COR-L47 (cell line): ENCODE data around the gene NUP210L.
"Not testable (repeated sequence)": the region's sequence is repeated elsewhere in the genome, so short reads cannot be mapped to it uniquely, and the experiment has no call there.

Source experiments
- DNase-seq: peaks from one replicate; lab custom pipeline; 2025; lab: John Stamatoyannopoulos, UW

Gene NUP210L

DNA sequence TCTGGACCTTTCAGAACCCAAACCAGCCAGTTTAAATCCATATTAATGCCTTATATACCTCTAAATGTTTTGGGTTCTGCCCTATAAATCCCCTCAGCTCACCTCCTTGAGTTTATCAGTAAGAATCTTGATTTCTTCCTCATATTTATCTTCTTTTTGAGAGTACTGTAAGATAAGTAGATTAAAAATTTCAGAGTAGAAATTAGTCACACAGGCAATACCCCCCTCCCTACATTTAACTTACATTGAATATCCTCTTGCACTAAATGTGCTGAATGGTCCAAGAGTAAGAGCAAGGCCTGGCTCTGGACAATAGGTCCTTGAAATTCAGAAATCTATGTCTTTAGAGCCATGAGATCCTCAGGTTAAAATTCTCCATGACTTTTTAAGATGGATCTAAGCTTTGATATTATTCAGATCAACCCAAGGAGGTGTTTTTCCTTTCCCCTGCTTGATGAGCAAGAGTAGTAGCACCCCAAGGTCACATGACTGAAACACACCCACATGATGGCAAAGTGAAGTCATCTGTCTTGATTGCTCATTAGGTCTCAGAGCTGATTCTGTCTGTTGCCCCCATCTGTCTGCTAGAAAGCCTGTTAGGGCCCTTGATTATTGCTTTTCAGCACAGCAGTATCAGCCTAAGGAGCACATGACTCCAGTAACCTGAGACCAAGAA, 15.8 kb upstream of the NUP210L start:
- no peak for DNase-seq

DNA sequence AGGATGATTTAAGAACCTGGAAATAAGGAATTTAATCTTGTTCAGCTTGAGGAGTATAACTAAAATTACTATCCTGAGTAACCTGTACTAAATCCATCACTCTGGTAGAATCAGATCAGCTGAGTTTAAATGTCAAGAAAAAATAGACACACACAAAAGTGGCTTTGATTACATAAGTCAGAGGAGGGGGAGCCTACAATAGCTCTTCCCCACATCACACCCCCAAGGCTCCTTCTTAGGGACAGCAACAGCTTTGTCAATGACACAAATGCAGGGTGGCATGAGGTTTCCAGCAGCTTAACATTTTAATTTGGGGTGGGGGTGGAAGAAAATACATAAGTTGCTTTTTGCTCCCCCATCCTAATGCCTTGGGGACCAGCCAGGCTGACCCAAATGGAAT, 12.6 kb upstream of the NUP210L start:
- DNase-seq, result no peak

DNA sequence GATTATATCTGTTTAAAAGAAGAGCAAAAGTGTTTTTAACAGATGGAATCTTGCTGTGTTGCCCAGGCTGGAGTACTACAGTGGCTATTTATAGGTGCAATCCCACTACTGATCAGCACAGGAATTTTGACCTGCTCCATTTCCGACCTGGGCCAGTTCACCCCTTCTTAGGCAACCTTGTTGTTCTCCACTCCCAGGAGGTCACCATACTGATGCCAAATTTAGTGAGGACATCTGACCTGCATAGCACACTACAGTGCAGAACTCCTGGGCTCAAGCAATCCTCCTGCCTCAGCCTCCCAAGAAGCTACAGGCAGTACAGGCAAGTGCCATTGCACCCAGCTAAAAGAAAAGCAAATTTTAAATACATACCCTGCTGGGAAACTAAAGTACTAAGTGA, 11.3 kb upstream of the NUP210L start:
- DNase-seq, result no peak

DNA sequence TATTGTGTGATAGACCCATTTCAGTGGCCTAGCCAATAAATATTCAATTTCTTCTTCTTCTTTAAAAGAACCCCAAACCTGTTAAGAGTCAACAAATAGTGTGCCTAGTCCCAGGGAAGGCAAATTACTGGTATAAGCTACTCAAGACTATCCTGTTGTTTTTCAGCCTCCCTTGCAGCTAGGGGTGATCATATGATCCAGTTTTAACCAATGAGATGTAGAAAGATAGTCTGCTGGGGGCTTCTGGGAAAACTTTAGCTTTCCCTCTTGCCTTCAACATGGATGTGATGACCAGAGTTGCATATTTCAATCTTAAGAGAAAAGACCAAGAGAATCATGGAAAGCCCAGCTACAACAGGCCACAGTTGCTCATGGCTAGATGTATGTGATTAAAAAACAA, 4.7 kb upstream of the NUP210L start:
- DNase-seq, result no peak

DNA sequence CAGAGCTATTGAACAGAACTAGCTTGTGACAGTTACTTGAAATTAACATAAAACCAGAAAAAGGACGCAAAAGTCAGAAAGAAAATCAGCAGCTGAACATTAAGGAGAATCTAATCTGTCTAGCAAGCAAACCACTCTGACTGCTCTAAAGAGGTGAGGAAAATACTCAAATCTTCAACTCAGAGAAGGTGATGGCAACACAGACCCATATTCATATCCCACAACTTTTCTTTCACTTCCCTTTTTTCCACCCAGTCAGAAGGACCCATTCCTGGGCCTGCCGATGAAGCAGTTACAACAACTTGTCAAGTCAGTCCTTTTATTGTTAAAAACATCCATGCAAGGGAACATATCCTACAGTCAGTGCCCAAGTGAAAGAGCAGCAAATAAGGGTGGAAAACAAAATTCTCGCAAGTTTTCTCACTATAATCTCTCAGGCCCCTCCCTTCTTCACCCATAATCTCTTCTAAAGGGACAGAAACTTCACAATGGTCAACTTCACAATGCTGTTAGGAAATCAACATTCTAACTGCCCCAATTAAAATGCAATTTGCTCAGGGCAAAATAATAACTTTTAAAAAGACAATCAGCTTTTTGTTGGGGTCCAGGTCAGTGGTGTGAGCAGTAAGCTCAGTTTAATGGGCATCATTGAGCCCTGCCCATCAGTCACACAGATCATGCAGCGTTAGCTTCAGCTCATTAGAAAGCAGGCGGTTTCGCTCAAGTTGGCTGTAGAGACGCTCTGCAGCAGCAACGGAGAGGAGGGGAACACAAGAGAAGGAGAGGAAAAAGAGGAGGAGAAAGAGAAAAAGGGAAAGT, 3.6 kb upstream of the NUP210L start:
- DNase-seq, result no peak

DNA sequence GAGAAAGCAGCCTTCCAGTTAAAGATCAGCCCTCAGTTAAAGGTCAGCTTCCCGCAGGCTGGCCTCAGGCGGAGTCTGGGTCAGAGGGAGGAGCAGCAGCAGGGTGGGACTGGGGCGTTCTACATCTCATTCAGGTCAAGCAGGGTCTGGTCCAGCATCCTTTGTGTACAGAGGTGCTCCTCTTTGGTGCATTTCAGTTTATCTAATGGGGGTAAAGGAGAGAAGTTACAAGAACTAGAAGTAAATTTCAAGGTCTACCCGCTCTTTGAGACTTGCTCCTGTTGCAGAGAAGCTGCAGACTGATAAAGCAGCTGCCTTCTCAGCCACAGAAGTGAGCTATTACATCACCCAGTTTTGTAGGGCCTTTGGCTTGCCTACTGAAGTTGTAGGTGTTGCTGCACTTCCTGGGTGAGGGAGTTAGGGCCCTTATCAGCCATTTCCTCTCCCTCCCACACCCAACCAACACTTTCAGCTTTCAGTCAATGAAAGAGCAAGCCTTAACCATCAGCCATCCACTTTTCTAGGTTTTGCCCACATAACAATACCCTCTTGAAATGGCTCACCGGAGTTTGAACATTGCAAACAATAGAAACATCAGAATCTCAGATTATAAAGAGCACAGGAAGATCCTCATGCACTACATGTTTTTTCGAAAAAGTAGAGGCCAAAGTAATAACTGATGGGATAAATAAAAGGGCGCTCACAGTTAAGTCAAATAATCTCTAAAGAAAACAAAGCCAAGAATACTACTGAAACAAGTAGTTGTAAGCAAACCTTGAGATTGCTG, 2.8 kb upstream of the NUP210L start:
- no peak for DNase-seq

DNA sequence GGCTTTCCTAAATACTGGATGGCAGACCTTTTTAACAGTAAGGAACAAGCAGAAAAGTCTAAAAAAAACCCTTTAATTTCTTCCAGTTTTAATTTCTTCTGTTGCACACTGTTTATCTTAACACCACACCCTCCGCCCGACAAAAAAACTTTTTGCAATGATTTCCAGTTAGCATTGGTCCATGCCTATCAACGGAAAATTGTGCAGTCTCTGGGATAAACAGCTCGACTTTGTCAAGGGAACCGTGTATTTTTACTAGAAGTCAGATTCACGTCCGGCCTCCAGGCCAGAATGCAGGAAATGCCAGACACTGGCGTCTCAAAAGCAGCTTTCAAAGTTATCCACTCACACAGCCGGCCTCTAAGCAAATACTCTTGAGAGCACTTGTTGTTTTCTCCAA, 378 bp upstream of the NUP210L start:
- DNase-seq, result no peak

DNA sequence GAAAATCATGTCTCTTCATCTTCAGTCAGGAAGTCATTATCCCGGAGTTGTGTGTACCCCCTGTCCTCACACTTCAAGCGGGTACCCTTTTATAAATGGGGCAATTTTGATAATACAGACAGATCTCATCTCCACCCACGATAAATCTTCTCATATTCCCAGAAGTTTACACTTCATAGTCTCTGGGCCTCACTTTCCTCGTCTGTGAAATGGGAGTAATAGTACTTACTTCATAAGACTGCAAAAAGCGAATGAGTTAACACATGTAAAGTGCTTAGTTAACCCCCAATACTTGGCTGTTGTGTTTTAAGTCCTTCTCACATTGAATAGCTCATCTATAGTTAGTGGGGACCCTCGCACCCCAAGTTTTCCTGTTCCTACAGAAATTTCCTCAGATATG, 820 bp downstream of the NUP210L start:
- DNase-seq, result no peak

DNA sequence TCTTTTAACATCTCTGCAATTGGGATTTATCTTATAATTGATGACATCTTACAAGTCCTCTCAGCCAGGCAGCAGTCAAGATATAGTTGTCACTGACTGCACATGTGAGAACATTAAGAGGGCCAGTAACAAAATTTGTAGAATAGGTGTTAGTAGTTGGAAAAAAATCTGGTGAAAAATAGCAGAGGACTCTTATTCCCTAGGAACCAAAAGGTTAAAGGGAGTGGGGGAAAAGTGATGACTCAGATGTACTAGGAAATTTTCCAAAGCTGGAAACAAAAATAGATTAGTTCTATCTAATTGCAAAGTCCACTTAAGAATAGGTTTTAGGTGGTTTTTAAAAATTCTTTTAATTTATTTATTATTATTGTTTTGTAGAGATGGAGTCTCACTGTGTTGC, 3.6 kb downstream of the NUP210L start:
- no peak for DNase-seq

DNA sequence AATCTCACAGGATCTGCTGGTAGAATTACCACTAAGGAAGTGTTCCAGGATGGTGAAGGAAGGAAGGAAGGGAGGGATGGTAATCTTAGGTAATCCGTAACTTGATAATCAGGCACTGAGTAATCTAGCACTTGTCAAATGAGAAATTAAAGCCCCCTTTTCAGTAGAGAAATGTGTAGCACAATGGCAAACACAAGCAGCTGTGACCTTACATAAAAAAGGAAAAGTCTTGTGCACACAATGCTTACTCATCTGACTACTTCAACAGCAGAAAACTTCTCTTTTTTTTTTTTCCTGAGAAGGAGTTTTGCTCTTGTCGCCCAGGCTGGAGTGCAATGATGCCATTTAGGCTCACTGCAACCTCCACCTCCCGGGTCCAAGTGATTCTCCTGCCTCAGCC, 6.1 kb downstream of the NUP210L start:
- no peak for DNase-seq

DNA sequence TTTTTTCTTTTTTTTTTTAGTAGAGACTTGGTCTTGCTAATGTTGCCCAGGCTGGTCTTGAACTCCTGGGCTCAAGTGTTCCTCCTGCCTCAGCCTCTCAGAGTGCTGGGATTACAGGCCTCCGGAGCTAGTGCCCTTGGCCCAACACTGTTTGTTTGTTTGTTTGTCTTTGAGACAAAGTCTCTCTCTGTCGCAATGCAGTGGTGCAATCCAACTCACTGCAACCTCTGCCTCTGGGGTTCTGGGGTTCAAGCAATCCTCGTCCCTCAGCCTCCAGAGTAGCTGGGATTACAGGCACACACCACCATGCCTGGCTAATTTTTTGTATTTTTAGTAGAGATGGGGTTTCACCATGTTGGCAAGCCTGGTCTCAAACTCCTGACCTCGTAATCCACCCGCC, 7.4 kb downstream of the NUP210L start:
- DNase-seq, result not testable (repeated sequence)

DNA sequence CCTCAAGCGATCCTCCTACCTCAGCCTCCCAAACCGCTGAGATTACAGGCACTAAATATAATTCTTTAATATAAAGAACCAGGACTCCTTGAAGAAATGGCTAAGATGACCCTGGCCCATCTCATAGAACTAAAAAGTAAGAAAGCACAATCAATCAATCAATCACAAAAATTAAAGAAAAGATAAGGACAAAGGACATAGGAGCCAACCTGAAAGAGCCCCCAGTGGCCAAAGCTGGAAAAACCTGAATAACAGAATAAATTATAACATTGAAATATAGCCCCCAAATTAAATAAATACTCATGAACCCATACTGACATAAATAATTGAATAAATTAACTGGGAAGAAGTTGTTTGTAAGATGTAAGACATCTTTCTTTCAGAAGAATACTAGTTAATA, 8.9 kb downstream of the NUP210L start:
- no peak for DNase-seq

DNA sequence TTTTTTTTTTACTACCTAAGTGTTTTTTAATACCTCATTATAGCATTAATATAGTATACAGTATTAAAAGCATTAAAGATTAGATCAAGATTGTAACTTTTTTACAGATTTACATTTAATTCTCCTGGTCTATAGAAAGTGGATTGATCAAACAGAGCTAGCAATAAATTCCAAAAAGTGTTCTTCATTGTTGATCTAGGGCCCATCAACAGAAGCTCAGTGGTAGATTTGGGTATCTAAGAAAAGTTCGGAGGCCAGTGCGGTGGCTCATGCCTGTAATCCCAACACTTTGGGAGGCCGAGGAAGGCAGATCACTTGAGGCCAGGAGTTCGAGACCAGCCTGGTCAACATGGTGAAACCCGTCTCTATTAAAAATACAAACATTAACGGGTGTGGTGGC, 12.5 kb downstream of the NUP210L start:
- no peak for DNase-seq

DNA sequence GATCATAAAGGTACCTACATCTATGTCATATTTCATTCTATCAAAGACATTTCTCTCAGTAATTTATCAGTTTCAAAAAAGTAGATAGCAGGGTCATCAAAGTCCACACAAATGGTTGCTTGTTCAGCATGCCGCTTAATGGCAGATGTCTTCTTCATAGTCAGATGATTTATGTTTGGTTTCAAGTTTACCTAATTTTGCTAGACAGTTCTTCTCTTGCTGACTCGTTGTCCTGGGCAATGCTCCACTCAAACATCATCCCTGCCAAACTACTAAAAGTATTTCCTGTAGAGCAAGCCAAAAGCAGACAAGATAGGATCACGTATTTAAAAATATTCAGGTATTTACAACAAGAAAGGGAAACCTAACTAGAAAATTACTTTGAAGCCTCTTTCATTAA, 13.6 kb downstream of the NUP210L start:
- no peak for DNase-seq

DNA sequence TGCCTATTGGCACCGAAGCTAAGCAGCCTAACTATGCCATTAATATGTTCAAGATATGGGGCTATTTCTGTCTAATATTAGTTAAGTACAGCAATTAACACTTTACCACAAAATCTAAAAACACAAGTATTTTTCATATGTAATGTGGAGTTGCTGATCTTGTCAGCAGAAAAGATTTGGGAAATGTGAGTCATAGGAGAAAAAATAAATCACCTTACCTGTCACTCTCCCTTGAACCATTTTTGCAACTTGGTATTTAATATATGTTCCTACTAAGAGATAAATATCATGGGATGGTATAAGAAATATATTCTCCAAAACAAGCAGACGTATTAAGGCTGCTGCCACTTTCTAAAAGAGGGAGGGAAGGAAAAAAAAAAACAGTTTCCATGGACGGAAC, 17.0 kb downstream of the NUP210L start:
- DNase-seq, result no peak

DNA sequence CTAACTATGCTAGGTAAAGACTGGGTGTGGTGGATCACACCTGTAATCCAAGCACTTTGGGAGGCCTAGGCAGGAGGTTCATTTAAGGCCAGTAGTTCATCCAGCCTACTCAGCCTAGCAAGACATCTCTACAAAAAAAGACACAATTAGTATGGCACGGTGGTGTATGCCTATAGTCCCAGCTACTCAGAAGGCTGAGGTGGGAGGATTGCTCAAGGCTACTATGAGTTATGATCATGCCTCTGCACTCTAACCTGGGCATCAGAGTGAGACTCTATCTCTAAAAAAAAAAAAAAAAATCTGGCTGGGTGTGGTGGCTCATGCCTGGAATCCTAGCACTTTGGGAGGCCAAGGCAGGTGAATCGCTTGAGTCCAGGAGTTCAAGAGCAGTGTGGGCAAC, 21.6 kb downstream of the NUP210L start:
- no peak for DNase-seq

DNA sequence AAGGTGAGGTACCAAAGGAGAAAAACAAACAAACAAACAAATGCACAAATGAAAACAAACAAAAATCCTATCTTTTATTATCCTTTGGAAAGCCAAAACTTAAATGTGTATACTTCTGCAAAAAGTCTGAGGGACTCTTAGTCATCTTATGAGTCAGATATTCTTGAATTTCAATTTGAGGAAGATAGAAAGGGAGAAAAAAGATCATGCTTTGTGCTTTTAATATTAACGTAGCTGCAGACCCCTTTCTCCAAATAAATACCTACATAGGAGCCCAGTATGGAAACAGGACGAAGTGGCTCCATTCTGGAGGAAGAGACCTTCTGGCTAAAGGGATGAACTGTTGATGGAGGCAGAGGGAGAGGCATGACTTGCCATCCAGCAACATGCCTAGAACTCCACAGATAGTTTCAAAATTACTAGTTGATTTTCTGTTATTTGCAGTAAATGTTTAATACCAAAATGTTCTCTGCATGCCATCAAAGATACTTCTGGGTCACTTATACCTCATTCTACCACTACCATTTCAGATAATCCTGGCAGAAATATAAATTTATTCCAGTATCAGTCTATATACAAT, 25.4 kb downstream of the NUP210L start:
- DNase-seq, result no peak

DNA sequence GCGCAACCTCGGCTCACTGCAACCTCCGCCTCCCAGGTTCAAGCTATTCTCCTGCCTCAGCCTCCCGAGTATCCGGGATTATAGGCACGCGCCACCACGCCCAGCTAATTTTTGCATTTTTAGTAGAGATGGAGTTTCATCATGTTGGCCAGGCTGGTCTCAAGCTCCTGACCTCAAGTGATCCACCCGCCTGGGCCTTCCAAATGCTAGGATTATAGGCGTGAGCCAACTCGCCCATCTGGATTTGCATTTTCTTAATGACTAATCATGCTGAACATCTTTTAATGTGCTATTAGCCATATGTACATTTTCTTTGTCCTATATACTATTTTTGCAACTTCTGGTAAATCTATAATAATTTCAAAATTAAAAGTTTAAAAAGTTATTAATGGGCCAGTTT, 31.7 kb downstream of the NUP210L start:
- not testable (repeated sequence) for DNase-seq

DNA sequence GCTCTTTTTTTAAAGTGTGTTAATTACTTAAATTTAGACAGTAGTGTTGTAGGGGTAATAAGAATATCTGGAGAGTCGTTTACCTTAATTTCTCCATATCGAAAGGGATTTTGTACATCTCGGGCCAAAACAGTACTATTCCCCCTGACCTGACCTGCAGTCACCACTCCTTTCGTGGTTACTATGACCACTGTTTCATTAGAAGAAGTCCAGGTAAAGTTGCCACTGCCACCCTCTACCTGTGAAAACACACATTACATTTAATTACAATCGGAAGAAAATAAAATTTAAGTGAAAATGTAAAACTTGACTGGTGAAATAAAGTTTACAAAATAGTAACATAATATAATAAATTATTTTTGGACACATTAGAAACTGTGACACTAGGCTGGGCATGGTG, 37.2 kb downstream of the NUP210L start:
- no peak for DNase-seq

DNA sequence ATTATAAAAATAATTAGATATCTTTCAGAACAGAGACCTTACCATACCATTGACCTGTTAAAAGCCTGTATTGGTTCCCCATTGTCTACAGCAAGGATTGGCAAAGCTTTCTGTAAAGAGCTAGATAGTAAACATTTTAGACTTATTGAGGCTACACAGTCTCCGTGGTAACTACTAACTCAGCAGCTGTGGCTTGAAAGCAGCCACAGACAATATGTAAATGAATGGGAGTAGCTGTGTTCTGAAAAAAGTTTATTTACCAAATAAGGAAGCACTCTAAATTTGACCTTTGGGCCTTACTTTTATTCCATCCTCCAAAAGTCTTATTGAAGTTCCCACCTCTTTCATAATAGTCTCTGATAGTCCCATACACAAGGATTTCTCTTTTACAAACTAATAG, 39.7 kb downstream of the NUP210L start:
- DNase-seq, result no peak

DNA sequence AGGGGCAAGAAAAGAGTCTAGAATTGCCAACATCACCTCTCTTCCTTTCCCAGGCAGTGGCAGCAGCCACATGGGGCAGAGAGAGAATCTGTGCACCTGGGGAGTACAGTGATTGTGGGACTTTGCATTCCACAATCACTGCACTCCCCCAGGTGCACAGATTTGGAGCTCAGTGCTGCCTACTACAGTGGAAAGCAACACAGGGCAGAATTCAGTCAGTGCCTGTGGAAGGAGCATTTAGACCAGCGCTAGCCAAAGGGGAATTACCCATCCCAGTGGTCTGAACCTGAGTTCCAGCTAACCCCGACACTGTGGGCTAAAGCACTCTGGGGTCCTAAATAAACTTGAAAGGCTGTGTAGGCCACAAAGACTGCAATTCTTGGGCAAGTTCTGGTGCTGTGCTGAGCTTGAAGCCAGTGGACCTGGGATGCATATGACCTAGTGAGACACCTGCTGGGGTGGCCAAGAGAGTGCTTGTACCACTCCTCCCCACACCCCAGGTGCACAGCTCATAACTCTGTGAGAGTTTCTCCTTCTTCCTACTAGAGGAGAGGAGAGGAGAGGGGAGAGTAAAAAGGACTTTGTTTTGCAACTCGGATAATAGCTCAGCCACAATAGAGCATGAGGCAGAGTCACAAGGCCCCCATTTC, 50.3 kb downstream of the NUP210L start:
- DNase-seq, result no peak

DNA sequence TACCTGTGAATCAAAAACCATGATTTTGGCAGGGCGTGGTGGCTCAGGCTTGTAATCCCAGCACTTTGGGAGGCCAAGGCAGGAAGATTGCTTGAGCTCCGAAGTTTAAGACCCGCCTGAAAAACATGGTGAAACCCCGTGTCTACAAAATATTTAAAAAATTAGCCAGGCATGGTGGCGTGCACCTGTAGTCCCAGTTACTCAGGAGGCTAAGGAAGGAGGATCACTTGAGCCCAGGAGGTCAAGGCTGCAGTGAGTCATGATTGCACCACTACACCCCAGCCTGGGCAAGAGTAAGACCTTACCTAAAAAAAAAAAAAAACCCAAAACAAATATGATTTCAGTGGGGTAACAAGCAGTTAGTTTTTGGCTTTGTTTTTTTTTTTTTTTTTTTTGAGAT, 54.7 kb downstream of the NUP210L start:
- not testable (repeated sequence) for DNase-seq
